IPS-15b (cell line): ENCODE data around the gene MPRIP.

Source experiments
- H3K27me3 ChIP-seq: one replicate; pipeline ENCODE4 v1.6.1; 2013; ENCODE audit warnings: low read length; ENCODE audit not compliant: control insufficient read depth, insufficient read depth
- H3K36me3 ChIP-seq: one replicate; pipeline ENCODE4 v1.6.1; 2013; ENCODE audit warnings: low read length; ENCODE audit not compliant: control insufficient read depth, insufficient read depth
- H3K4me1 ChIP-seq: one replicate; pipeline ENCODE4 v1.6.1; 2013; ENCODE audit warnings: mild to moderate bottlenecking, low read length; ENCODE audit not compliant: control insufficient read depth, insufficient read depth
- H3K4me3 ChIP-seq: one replicate; pipeline ENCODE4 v1.5.1; 2013; ENCODE audit warnings: low read depth, low read length
- H3K9ac ChIP-seq: one replicate; pipeline ENCODE4 v1.6.1; 2013; ENCODE audit warnings: low read depth, mild to moderate bottlenecking, low read length
- H3K9me3 ChIP-seq: one replicate; pipeline ENCODE4 v1.6.1; 2013; ENCODE audit warnings: mild to moderate bottlenecking, low read length; ENCODE audit not compliant: control insufficient read depth, insufficient read depth

The MPRIP gene

GRCh38 chr17:17232303-17232621 lies 190.0 kb downstream of the MPRIP start:
- Histone ChIP-seq H3K9me3 (no peaks in the 10 kb centered on the region), H3K4me1 (no peaks in the 10 kb centered on the region), H3K36me3 (peaks cover 35% of the 10 kb centered on the region), H3K27me3 (no peaks in the 10 kb centered on the region), H3K9ac (no peak overlapping the region), H3K4me3 (no peak overlapping the region)

- Histone ChIP-seq H3K27me3 (no peaks in the 10 kb centered on the region), H3K4me1 (no peaks in the 10 kb centered on the region), H3K36me3 (peaks cover 10% of the 10 kb centered on the region), H3K9ac (no peak overlapping the region), H3K4me3 (peak overlapping the region; percentile 97), H3K9me3 (no peaks in the 10 kb centered on the region)
Observed at GRCh38 chr17:17235212-17236174, 193.2 kb downstream of the MPRIP start.

GRCh38 chr17:17236295-17237025 lies 194.2 kb downstream of the MPRIP start:
- Histone ChIP-seq H3K9ac (peak overlapping the region; percentile 100), H3K27me3 (no peaks in the 10 kb centered on the region), H3K36me3 (peaks cover 5% of the 10 kb centered on the region), H3K4me3 (peak overlapping the region; percentile 97), H3K9me3 (no peaks in the 10 kb centered on the region), H3K4me1 (no peaks in the 10 kb centered on the region)

- H3K9ac ChIP-seq = peak within 1 kb of the TSS; percentile 100
- H3K36me3 ChIP-seq = no peaks in the 10 kb centered on the region
- H3K27me3 ChIP-seq = no peaks in the 10 kb centered on the region
- no peaks in the 10 kb centered on the region for H3K9me3 ChIP-seq
- H3K4me1 ChIP-seq = no peaks in the 10 kb centered on the region
- peak within 1 kb of the TSS; percentile 97 for H3K4me3 ChIP-seq
Observed at GRCh38 chr17:17237026-17237799, 195.0 kb downstream of the MPRIP start, which contains the start of gene FLCN. TSS of gene FLCN (minus strand) at chr17:17237168. CDS start at chr17:17228137, 9,031 bp downstream.

- no peaks in the 10 kb centered on the region for H3K4me1 ChIP-seq
- H3K9ac ChIP-seq = no peak overlapping the region
- no peaks in the 10 kb centered on the region for H3K27me3 ChIP-seq
- H3K9me3 ChIP-seq = no peaks in the 10 kb centered on the region
- peaks cover 3% of the 10 kb centered on the region for H3K36me3 ChIP-seq
- H3K4me3 ChIP-seq = no peak overlapping the region
Observed at GRCh38 chr17:17239832-17240231, 197.6 kb downstream of the MPRIP start.

GRCh38 chr17:17241656-17242055 lies 199.4 kb downstream of the MPRIP start:
- no peak overlapping the region for H3K4me3 ChIP-seq
- no peak overlapping the region for H3K9ac ChIP-seq
- H3K4me1 ChIP-seq = no peaks in the 10 kb centered on the region
- no peaks in the 10 kb centered on the region for H3K9me3 ChIP-seq
- H3K27me3 ChIP-seq = no peaks in the 10 kb centered on the region
- H3K36me3 ChIP-seq = peaks cover 3% of the 10 kb centered on the region

- H3K36me3 ChIP-seq = peaks cover 8% of the 10 kb centered on the region
- H3K27me3 ChIP-seq = no peaks in the 10 kb centered on the region
- H3K4me3 ChIP-seq = no peak overlapping the region
- H3K9me3 ChIP-seq = no peaks in the 10 kb centered on the region
- H3K9ac ChIP-seq = no peak overlapping the region
- H3K4me1 ChIP-seq = no peaks in the 10 kb centered on the region
Observed at GRCh38 chr17:17242246-17242645, 200.0 kb downstream of the MPRIP start.
